Activated CD4-positive, alpha-beta T cell treated with anti-CD3 and anti-CD28 coated beads, Interleukin-2, amount 10 ng/mL, durations not matched to agents 7 days and 5 days (primary cell): Measurements from ENCODE around the gene APOBEC3H. TPM values are rescaled to one million over a fixed set of nuclear protein-coding genes. Genes with fewer than 3 reads are reported as not detected.

Source experiments
- CTCF ChIA-PET: fragments of 350-600 bp; sonication (Branson Sonifier 250); formaldehyde crosslinking; loops from one replicate; lab custom pipeline; 2021; ENCODE audit warnings: antibody characterized with exemption; lab: Charles Lee
- POLR2A ChIA-PET: fragments of 350-600 bp; sonication (Branson Sonifier 250); formaldehyde crosslinking; loops from one replicate; lab custom pipeline; 2021; ENCODE audit warnings: antibody characterized with exemption; lab: Charles Lee
- DNase-seq: peaks from one replicate; pipeline ENCODE4 v3.0.0-alpha.2; 2020
- H3K27ac Mint-ChIP-seq: one replicate; pipeline ENCODE4 v1.8.0; 2021; ENCODE audit warnings: mild to moderate bottlenecking, moderate library complexity, mixed read lengths
- H3K27me3 Mint-ChIP-seq: one replicate; pipeline ENCODE4 v1.8.0; 2021; ENCODE audit warnings: mixed read lengths
- H3K36me3 Mint-ChIP-seq: one replicate; pipeline ENCODE4 v1.8.0; 2021; ENCODE audit warnings: low read depth, mixed read lengths
- H3K4me1 Mint-ChIP-seq: one replicate; pipeline ENCODE4 v1.8.0; 2021; ENCODE audit warnings: mixed read lengths
- H3K4me3 Mint-ChIP-seq: one replicate; pipeline ENCODE4 v1.8.0; 2021; ENCODE audit warnings: mild to moderate bottlenecking, moderate library complexity, mixed read lengths
- H3K9me3 Mint-ChIP-seq: one replicate; pipeline ENCODE4 v1.8.0; 2021; ENCODE audit warnings: mixed read lengths
- total RNA-seq, 2 experiments: library from RNA; stranded (reverse); gene quantifications; one replicate each; pipeline ENCODE4 v1.2.3, GENCODE V29; 2021

Gene APOBEC3H
- total RNA-seq, 2 experiments from 2014 or later = 46.0 to 54.3 TPM

GRCh38 chr22:39087881-39088684 is 9.0 kb upstream of the APOBEC3H start:
- CTCF ChIA-PET = interaction anchor here (0.8 to 1.5 kb wide), 3 partner anchors 9 to 23 kb away, joined by 4 to 7 read pairs (median 6); no protein-coding TSS in a partner anchor
- Mint-ChIP-seq H3K4me3 (no peak overlapping the region), H3K27ac (peak overlapping the region; percentile 97), H3K27me3 (no peaks in the 10 kb centered on the region), H3K36me3 (peaks cover 37% of the 10 kb centered on the region), H3K4me1 (peaks cover 84% of the 10 kb centered on the region), H3K9me3 (no peaks in the 10 kb centered on the region)
- no peak for DNase-seq
- POLR2A ChIA-PET = no interaction called here

- Mint-ChIP-seq H3K9me3 (no peaks in the 10 kb centered on the region), H3K4me1 (peaks cover 85% of the 10 kb centered on the region), H3K4me3 (no peak overlapping the region), H3K27me3 (no peaks in the 10 kb centered on the region), H3K36me3 (peaks cover 37% of the 10 kb centered on the region), H3K27ac (peak overlapping the region; percentile 97)
- no peak for DNase-seq
- CTCF ChIA-PET = interaction anchor here (0.7 to 1.5 kb wide), 4 partner anchors 9 to 105 kb away, joined by 4 to 7 read pairs (median 5); no protein-coding TSS in a partner anchor
- POLR2A ChIA-PET = no interaction called here
These were observed 8.4 kb upstream of the APOBEC3H start for GRCh38 chr22:39088685-39089032.

- peak overlapping the region; percentile 69 for H3K4me3 Mint-ChIP-seq
- no peaks in the 10 kb centered on the region for H3K27me3 Mint-ChIP-seq
- ChIA-PET POLR2A (interaction anchor here (1.7 kb wide), 1 partner anchor 12 kb away, joined by 4 read pairs; the partner anchor contains the start of gene APOBEC3G), CTCF (interaction anchor here (1.0 to 1.6 kb wide), 5 partner anchors 9 to 74 kb away, joined by 3 to 7 read pairs (median 3); no protein-coding TSS in a partner anchor)
- DNase-seq = no peak
- H3K9me3 Mint-ChIP-seq = no peaks in the 10 kb centered on the region
- peak overlapping the region; percentile 97 for H3K27ac Mint-ChIP-seq
- H3K4me1 Mint-ChIP-seq = peaks cover 95% of the 10 kb centered on the region
- peaks cover 35% of the 10 kb centered on the region for H3K36me3 Mint-ChIP-seq
These were observed 7.1 kb upstream of the APOBEC3H start for GRCh38 chr22:39089928-39090327.

GRCh38 chr22:39090426-39091064 is 6.5 kb upstream of the APOBEC3H start:
- H3K27me3 Mint-ChIP-seq = no peaks in the 10 kb centered on the region
- peaks cover 30% of the 10 kb centered on the region for H3K36me3 Mint-ChIP-seq
- ChIA-PET CTCF (interaction anchor here (1.0 to 1.6 kb wide), 3 partner anchors 17 to 74 kb away, joined by 3 read pairs; no protein-coding TSS in a partner anchor), POLR2A (interaction anchor here (1.7 kb wide), 1 partner anchor 13 kb away, joined by 4 read pairs; the partner anchor contains the start of gene APOBEC3G)
- no peaks in the 10 kb centered on the region for H3K9me3 Mint-ChIP-seq
- H3K4me1 Mint-ChIP-seq = peaks cover 95% of the 10 kb centered on the region
- peak overlapping the region; percentile 69 for H3K4me3 Mint-ChIP-seq
- peak overlapping the region; percentile 97 for H3K27ac Mint-ChIP-seq
- DNase-seq = peak; percentile 92

- Mint-ChIP-seq H3K4me1 (peaks cover 95% of the 10 kb centered on the region), H3K4me3 (peak overlapping the region; percentile 69), H3K36me3 (peaks cover 23% of the 10 kb centered on the region), H3K9me3 (no peaks in the 10 kb centered on the region), H3K27me3 (no peaks in the 10 kb centered on the region), H3K27ac (peak overlapping the region; percentile 97)
- ChIA-PET POLR2A (interaction anchor here (1.7 kb wide), 1 partner anchor 13 kb away, joined by 4 read pairs; the partner anchor contains the start of gene APOBEC3G), CTCF (interaction anchor here (0.7 to 1.4 kb wide), 2 partner anchors 27 to 433 kb away, joined by 3 read pairs; no protein-coding TSS in a partner anchor)
- DNase-seq = no peak
These were observed 5.6 kb upstream of the APOBEC3H start for GRCh38 chr22:39091126-39092081.

- Mint-ChIP-seq H3K4me1 (peaks cover 94% of the 10 kb centered on the region), H3K9me3 (no peaks in the 10 kb centered on the region), H3K27me3 (no peaks in the 10 kb centered on the region), H3K4me3 (peak overlapping the region; percentile 69), H3K27ac (peak overlapping the region; percentile 97), H3K36me3 (peaks cover 19% of the 10 kb centered on the region)
- ChIA-PET POLR2A (no interaction called here), CTCF (no interaction called here)
- peak; percentile 19 for DNase-seq
These were observed 4.8 kb upstream of the APOBEC3H start for GRCh38 chr22:39092111-39092862.

GRCh38 chr22:39094717-39095389 is 2.2 kb upstream of the APOBEC3H start:
- peak overlapping the region; percentile 10 for H3K4me3 Mint-ChIP-seq
- H3K36me3 Mint-ChIP-seq = peaks cover 15% of the 10 kb centered on the region
- peak overlapping the region; percentile 95 for H3K27ac Mint-ChIP-seq
- no peaks in the 10 kb centered on the region for H3K9me3 Mint-ChIP-seq
- peak; percentile 59 for DNase-seq
- H3K4me1 Mint-ChIP-seq = peaks cover 95% of the 10 kb centered on the region
- H3K27me3 Mint-ChIP-seq = no peaks in the 10 kb centered on the region
- CTCF ChIA-PET = interaction anchor here (0.6 to 1.8 kb wide), 5 partner anchors 11 to 1017 kb away, joined by 3 to 6 read pairs (median 4); no protein-coding TSS in a partner anchor
- POLR2A ChIA-PET = no interaction called here

- Mint-ChIP-seq H3K4me3 (peak overlapping the region; percentile 40), H3K27me3 (no peaks in the 10 kb centered on the region), H3K4me1 (peaks cover 92% of the 10 kb centered on the region), H3K27ac (peak overlapping the region; percentile 95), H3K36me3 (peaks cover 13% of the 10 kb centered on the region), H3K9me3 (no peaks in the 10 kb centered on the region)
- POLR2A ChIA-PET = no interaction called here
- CTCF ChIA-PET = interaction anchor here (1.8 kb wide), 1 partner anchor 19 kb away, joined by 6 read pairs; no protein-coding TSS in a partner anchor
- DNase-seq = no peak
These were observed 1.1 kb upstream of the APOBEC3H start for GRCh38 chr22:39095971-39096370.

- Mint-ChIP-seq H3K27ac (peak overlapping the region; percentile 94), H3K4me3 (peak overlapping the region; percentile 77), H3K9me3 (no peaks in the 10 kb centered on the region), H3K4me1 (peaks cover 74% of the 10 kb centered on the region), H3K27me3 (no peaks in the 10 kb centered on the region), H3K36me3 (peaks cover 8% of the 10 kb centered on the region)
- ChIA-PET CTCF (interaction anchor here (1.0 to 2.9 kb wide), 4 partner anchors 9 to 228 kb away, joined by 3 to 7 read pairs (median 6); no protein-coding TSS in a partner anchor), POLR2A (no interaction called here)
- DNase-seq = no peak
These were observed 982 bp downstream of the APOBEC3H start for GRCh38 chr22:39098026-39098425.

- H3K4me3 Mint-ChIP-seq = no peak overlapping the region
- CTCF ChIA-PET = interaction anchor here (1.0 to 2.9 kb wide), 4 partner anchors 9 to 70 kb away, joined by 3 to 7 read pairs (median 6); no protein-coding TSS in a partner anchor
These were observed 1.5 kb downstream of the APOBEC3H start for GRCh38 chr22:39098576-39098975.

GRCh38 chr22:39101226-39101625 is 4.2 kb downstream of the APOBEC3H start:
- Mint-ChIP-seq H3K27ac (no peak overlapping the region), H3K36me3 (peaks cover 11% of the 10 kb centered on the region), H3K4me3 (no peak overlapping the region), H3K4me1 (peaks cover 49% of the 10 kb centered on the region), H3K9me3 (no peaks in the 10 kb centered on the region), H3K27me3 (no peaks in the 10 kb centered on the region)
- POLR2A ChIA-PET = no interaction called here
- DNase-seq = no peak
- CTCF ChIA-PET = no interaction called here

More at GRCh38 chr22:39098576-39098975, 1.5 kb downstream of the APOBEC3H start:
- H3K27ac Mint-ChIP-seq = peak overlapping the region; percentile 87
- no peaks in the 10 kb centered on the region for H3K9me3 Mint-ChIP-seq
- peaks cover 11% of the 10 kb centered on the region for H3K36me3 Mint-ChIP-seq
- DNase-seq = no peak
- POLR2A ChIA-PET = no interaction called here
- H3K27me3 Mint-ChIP-seq = no peaks in the 10 kb centered on the region
- peaks cover 74% of the 10 kb centered on the region for H3K4me1 Mint-ChIP-seq
